ENCODE measurements around the gene CDH11. TPM values are rescaled to one million over a fixed set of nuclear protein-coding genes. Genes with fewer than 3 reads are reported as not detected.

The CDH11 gene
- total and polyA plus RNA-seq, 7 experiments from 2014 or later, result not detected

DNA sequence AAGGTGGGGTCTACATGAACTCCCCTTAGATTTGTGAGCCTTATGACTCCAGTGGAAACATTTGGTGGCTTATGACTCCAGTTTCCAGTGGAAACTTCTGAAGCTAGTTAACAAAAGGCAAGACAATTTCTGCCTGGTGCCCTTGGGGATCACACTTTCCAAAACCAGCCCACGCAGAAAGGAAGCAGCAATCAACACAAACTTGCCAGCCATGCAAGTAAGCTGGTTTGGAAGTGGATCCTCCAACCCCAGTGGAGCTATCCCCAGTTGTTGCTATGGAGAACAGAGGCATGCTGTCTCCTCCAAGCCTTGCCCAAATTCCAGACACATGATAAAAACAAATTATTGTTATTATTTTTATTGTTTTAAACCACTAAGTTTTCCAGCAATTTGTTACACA is 130.9 kb downstream of the CDH11 start:
- H3K9me3 Mint-ChIP-seq, result peaks cover 1 to 35% (median 8%) of the 10 kb centered on the region in 11 donors
- no peaks in the 10 kb centered on the region for H3K36me3 ChIP-seq (ENCODE audit: control insufficient read depth in 2 of 3, insufficient read depth in 3 of 3, low read length in 3 of 3)
- H3K27me3 ChIP-seq (ENCODE audit: control insufficient read depth in 2 of 2, insufficient read depth in 2 of 2, low read length in 2 of 2), result no peaks in the 10 kb centered on the region
- POLR2A ChIA-PET, result no interaction called here
- CTCF ChIA-PET, result no interaction called here
- H3K27me3 Mint-ChIP-seq, result no peaks in the 10 kb centered on the region
- H3K4me1 ChIP-seq (ENCODE audit: control insufficient read depth in 2 of 2, insufficient read depth in 2 of 2, low read length in 2 of 2), result no peaks in the 10 kb centered on the region
- no peaks in the 10 kb centered on the region for H3K4me1 Mint-ChIP-seq
- peaks cover 0 to 6% (median 0%) of the 10 kb centered on the region in 3 experiments for H3K9me3 ChIP-seq (ENCODE audit: control insufficient read depth in 2 of 3, low read length in 3 of 3)
- H3K27ac ChIP-seq (ENCODE audit: low read depth, low read length), result no peak overlapping the region
- intact Hi-C loops (cut with micrococcal nuclease), result no loop called here
- DNase-seq (no peak), ATAC-seq (no peak)
- H3K27ac Mint-ChIP-seq, result no peak overlapping the region
- no peak overlapping the region for H3K4me3 ChIP-seq (ENCODE audit: low read length)
- H3K4me3 Mint-ChIP-seq, result no peak overlapping the region
- H3K36me3 Mint-ChIP-seq, result no peaks in the 10 kb centered on the region

DNA sequence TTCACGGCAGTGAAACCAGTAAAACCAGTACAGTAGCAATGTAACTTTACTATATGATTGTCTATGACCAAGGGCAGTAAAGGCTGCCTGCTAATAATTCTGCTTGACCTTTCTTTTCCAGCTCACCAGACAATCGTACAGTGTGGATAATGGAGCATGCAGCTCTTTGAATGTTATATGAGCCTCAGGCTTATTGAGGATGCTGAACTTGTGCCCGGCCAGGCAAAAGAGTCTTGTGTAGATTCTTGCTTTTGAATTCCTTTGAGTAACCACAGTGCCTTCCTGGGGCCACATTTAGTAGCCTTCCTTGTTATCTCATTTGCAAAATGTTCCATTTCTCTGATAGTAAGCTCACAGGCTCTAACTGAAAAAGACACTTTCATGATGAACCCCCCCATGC is 131.8 kb downstream of the CDH11 start:
- H3K4me1 Mint-ChIP-seq, result no peaks in the 10 kb centered on the region
- H3K36me3 Mint-ChIP-seq, result no peaks in the 10 kb centered on the region
- peaks cover 0 to 30% (median 7%) of the 10 kb centered on the region in 11 donors for H3K9me3 Mint-ChIP-seq
- Histone ChIP-seq H3K36me3 (ENCODE audit: control insufficient read depth in 2 of 3, insufficient read depth in 3 of 3, low read length in 3 of 3) (no peaks in the 10 kb centered on the region), H3K4me1 (ENCODE audit: control insufficient read depth in 2 of 2, insufficient read depth in 2 of 2, low read length in 2 of 2) (no peaks in the 10 kb centered on the region), H3K27ac (ENCODE audit: low read depth, low read length) (no peak overlapping the region), H3K27me3 (ENCODE audit: control insufficient read depth in 2 of 2, insufficient read depth in 2 of 2, low read length in 2 of 2) (no peaks in the 10 kb centered on the region), H3K9me3 (ENCODE audit: control insufficient read depth in 2 of 3, low read length in 3 of 3) (peaks cover 0 to 6% (median 0%) of the 10 kb centered on the region in 3 experiments), H3K4me3 (ENCODE audit: low read length) (no peak overlapping the region)
- ChIA-PET CTCF (interaction anchor here (1.2 kb wide), 1 partner anchor 14 kb away, joined by 3 read pairs; no protein-coding TSS in a partner anchor), POLR2A (no interaction called here)
- no peak overlapping the region for H3K27ac Mint-ChIP-seq
- no peak for ATAC-seq
- no peaks in the 10 kb centered on the region for H3K27me3 Mint-ChIP-seq
- intact Hi-C loops (cut with micrococcal nuclease), result no loop called here
- H3K4me3 Mint-ChIP-seq, result no peak overlapping the region
- no peak for DNase-seq

DNA sequence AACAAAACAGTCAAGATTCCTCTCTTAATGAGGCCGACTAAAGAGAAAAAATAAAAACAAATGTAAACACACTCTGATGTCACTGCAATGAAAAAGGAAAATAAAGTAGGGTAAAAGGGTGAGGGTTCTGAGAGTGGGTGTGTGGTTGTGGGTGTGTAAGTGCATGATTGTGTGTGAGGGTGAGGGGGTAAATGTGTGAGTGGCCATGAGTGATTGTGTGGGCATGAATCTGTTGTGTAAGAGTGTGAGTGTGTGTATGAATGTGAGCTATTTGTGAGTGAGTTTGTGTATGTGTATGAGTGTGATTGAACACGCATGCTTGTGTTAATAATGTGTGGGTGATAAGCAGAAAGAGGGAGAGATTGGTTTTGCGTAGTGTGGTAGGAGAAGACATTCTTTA is 132.8 kb downstream of the CDH11 start:
- no peaks in the 10 kb centered on the region for H3K36me3 ChIP-seq (ENCODE audit: control insufficient read depth in 2 of 3, insufficient read depth in 3 of 3, low read length in 3 of 3)
- no peak for DNase-seq
- no peak overlapping the region for H3K4me3 ChIP-seq (ENCODE audit: low read length)
- no peaks in the 10 kb centered on the region for H3K27me3 ChIP-seq (ENCODE audit: control insufficient read depth in 2 of 2, insufficient read depth in 2 of 2, low read length in 2 of 2)
- no peaks in the 10 kb centered on the region for H3K27me3 Mint-ChIP-seq
- no peaks in the 10 kb centered on the region for H3K36me3 Mint-ChIP-seq
- H3K4me1 ChIP-seq (ENCODE audit: control insufficient read depth in 2 of 2, insufficient read depth in 2 of 2, low read length in 2 of 2), result no peaks in the 10 kb centered on the region
- H3K27ac ChIP-seq (ENCODE audit: low read depth, low read length), result no peak overlapping the region
- ChIA-PET CTCF (no interaction called here), POLR2A (no interaction called here)
- intact Hi-C loops (cut with micrococcal nuclease), result no loop called here
- no peaks in the 10 kb centered on the region for H3K4me1 Mint-ChIP-seq
- H3K9me3 Mint-ChIP-seq, result peaks cover 0 to 34% (median 6%) of the 10 kb centered on the region in 11 donors
- ATAC-seq, result no peak
- H3K9me3 ChIP-seq (ENCODE audit: control insufficient read depth in 2 of 3, low read length in 3 of 3), result peaks cover 0 to 6% (median 0%) of the 10 kb centered on the region in 3 experiments
- no peak overlapping the region for H3K4me3 Mint-ChIP-seq
- no peak overlapping the region for H3K27ac Mint-ChIP-seq

DNA sequence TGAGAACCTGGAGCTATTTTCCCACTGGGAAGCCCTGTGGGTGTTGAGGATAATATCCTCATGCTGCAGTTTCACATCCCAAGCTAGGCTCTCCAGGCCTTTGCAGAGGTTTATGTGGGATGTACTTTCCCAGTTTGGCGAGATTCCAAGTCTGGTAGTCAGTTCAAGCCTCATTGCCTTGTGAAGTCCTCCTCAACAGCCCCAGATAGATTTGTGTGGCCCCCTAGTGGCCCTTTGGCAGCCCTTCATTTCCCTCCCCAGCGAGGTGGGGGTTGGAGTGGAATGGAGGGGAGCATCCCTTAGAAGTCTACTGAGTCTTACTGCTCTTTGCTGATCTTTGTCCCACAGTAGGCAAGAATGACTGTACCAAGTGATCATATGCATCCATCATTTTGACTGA is 137.9 kb downstream of the CDH11 start:
- no peak overlapping the region for H3K4me3 ChIP-seq (ENCODE audit: low read length)
- DNase-seq (no peak), ATAC-seq (no peak)
- H3K9me3 ChIP-seq (ENCODE audit: control insufficient read depth in 2 of 3, low read length in 3 of 3), result no peaks in the 10 kb centered on the region
- no peaks in the 10 kb centered on the region for H3K4me1 ChIP-seq (ENCODE audit: control insufficient read depth in 2 of 2, insufficient read depth in 2 of 2, low read length in 2 of 2)
- intact Hi-C loops (cut with micrococcal nuclease), result no loop called here
- Mint-ChIP-seq H3K27me3 (no peaks in the 10 kb centered on the region), H3K4me3 (no peak overlapping the region), H3K4me1 (no peaks in the 10 kb centered on the region), H3K9me3 (peaks cover 2 to 32% (median 8%) of the 10 kb centered on the region in 11 donors), H3K36me3 (no peaks in the 10 kb centered on the region), H3K27ac (no peak overlapping the region)
- H3K27me3 ChIP-seq (ENCODE audit: control insufficient read depth in 2 of 2, insufficient read depth in 2 of 2, low read length in 2 of 2), result no peaks in the 10 kb centered on the region
- POLR2A ChIA-PET, result no interaction called here
- CTCF ChIA-PET, result no interaction called here
- no peaks in the 10 kb centered on the region for H3K36me3 ChIP-seq (ENCODE audit: control insufficient read depth in 2 of 3, insufficient read depth in 3 of 3, low read length in 3 of 3)
- H3K27ac ChIP-seq (ENCODE audit: low read depth, low read length), result no peak overlapping the region

DNA sequence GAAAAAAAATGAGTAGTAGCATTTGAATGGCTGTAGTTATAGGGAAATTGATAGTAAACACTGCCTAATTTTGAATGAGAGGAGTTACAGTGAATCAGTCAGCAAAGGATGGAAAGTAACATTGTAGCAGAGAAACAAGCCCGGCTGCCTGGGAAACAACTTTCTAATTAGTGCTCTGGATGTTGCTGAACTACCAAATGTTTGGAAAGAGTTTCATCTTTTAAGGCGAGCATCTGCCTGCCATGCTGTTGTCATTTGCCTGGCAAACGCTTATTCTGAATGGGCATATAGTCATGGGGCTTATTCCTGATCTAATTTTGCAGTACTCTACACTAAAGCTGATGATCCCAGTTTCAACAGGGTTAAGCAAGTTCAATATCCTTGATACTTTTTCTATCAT is 138.6 kb downstream of the CDH11 start:
- Mint-ChIP-seq H3K36me3 (no peaks in the 10 kb centered on the region), H3K9me3 (peaks cover 2 to 32% (median 8%) of the 10 kb centered on the region in 11 donors), H3K27ac (no peak overlapping the region), H3K4me1 (no peaks in the 10 kb centered on the region), H3K27me3 (no peaks in the 10 kb centered on the region), H3K4me3 (no peak overlapping the region)
- Histone ChIP-seq H3K36me3 (ENCODE audit: control insufficient read depth in 2 of 3, insufficient read depth in 3 of 3, low read length in 3 of 3) (no peaks in the 10 kb centered on the region), H3K4me1 (ENCODE audit: control insufficient read depth in 2 of 2, insufficient read depth in 2 of 2, low read length in 2 of 2) (no peaks in the 10 kb centered on the region), H3K27me3 (ENCODE audit: control insufficient read depth in 2 of 2, insufficient read depth in 2 of 2, low read length in 2 of 2) (no peaks in the 10 kb centered on the region), H3K4me3 (ENCODE audit: low read length) (no peak overlapping the region), H3K9me3 (ENCODE audit: control insufficient read depth in 2 of 3, low read length in 3 of 3) (no peaks in the 10 kb centered on the region), H3K27ac (ENCODE audit: low read depth, low read length) (no peak overlapping the region)
- POLR2A ChIA-PET, result no interaction called here
- CTCF ChIA-PET, result no interaction called here
- no peak for DNase-seq
- ATAC-seq, result no peak
- intact Hi-C loops (cut with micrococcal nuclease), result no loop called here

DNA sequence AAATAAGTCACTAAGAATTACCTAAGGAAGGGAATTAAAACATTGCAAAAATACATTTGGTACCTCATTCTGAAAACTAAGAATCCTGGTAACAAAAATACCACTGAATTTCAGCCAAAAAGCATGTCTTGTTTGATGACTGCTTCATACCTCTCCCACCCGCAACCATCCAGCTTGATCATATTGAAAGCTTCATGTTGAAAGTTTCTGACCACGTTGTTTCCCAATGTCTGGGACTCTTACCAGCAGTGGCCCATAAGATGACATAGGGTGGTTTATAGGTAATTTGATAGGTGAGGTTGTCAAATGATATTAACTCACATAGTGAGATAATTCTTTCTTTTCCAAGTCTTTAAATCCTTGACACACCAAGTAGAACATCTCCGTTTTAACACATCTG is 139.3 kb downstream of the CDH11 start:
- H3K27me3 ChIP-seq (ENCODE audit: control insufficient read depth in 2 of 2, insufficient read depth in 2 of 2, low read length in 2 of 2), result no peaks in the 10 kb centered on the region
- intact Hi-C loops (cut with micrococcal nuclease), result no loop called here
- Mint-ChIP-seq H3K4me3 (no peak overlapping the region), H3K36me3 (no peaks in the 10 kb centered on the region), H3K27ac (no peak overlapping the region), H3K4me1 (no peaks in the 10 kb centered on the region), H3K9me3 (peaks cover 2 to 30% (median 9%) of the 10 kb centered on the region in 11 donors), H3K27me3 (no peaks in the 10 kb centered on the region)
- ATAC-seq, result no peak
- no peak overlapping the region for H3K27ac ChIP-seq (ENCODE audit: low read depth, low read length)
- ChIA-PET POLR2A (no interaction called here), CTCF (no interaction called here)
- no peaks in the 10 kb centered on the region for H3K4me1 ChIP-seq (ENCODE audit: control insufficient read depth in 2 of 2, insufficient read depth in 2 of 2, low read length in 2 of 2)
- H3K9me3 ChIP-seq (ENCODE audit: control insufficient read depth in 2 of 3, low read length in 3 of 3), result no peaks in the 10 kb centered on the region
- no peak overlapping the region for H3K4me3 ChIP-seq (ENCODE audit: low read length)
- H3K36me3 ChIP-seq (ENCODE audit: control insufficient read depth in 2 of 3, insufficient read depth in 3 of 3, low read length in 3 of 3), result no peaks in the 10 kb centered on the region
- no peak for DNase-seq

DNA sequence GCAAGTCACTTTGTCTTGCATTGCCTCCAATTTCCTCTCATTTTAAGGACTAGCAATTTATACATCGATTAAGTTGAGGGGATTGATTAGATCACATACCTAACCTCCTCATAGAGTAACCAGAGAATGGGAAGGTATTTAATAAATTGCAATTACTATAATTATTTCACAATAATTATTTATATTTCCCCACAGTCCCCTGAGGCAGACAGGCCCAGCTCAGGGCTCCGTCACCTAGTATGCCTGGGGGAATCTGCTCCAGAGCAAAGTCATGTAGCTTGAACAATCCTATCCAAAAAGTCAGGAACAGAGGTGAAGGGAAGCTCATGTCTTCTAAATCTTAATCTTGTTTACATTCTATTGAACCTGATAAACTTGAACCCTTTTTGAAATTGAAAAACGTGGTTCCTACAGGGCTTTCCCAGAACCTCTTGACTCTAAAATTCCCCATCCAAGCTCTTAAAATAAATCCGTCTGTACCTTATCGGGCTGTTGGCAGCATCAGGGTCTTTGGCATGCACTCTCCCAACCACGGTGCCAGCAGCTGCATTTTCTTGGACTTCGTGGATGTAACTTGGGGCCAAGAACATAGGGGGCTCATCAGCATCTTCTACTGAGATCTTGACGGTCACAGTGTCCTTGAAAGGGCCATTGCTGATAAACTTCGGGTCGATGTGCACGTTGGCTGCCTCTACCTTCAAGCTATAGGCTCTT is 140.1 kb downstream of the CDH11 start:
- Mint-ChIP-seq H3K27me3 (no peaks in the 10 kb centered on the region), H3K27ac (no peak overlapping the region), H3K36me3 (no peaks in the 10 kb centered on the region), H3K9me3 (peaks cover 2 to 37% (median 9%) of the 10 kb centered on the region in 11 donors), H3K4me3 (no peak overlapping the region), H3K4me1 (no peaks in the 10 kb centered on the region)
- no peaks in the 10 kb centered on the region for H3K9me3 ChIP-seq (ENCODE audit: control insufficient read depth in 2 of 3, low read length in 3 of 3)
- ATAC-seq, result no peak
- intact Hi-C loops (cut with micrococcal nuclease), result no loop called here
- no peaks in the 10 kb centered on the region for H3K27me3 ChIP-seq (ENCODE audit: control insufficient read depth in 2 of 2, insufficient read depth in 2 of 2, low read length in 2 of 2)
- CTCF ChIA-PET, result no interaction called here
- H3K4me1 ChIP-seq (ENCODE audit: control insufficient read depth in 2 of 2, insufficient read depth in 2 of 2, low read length in 2 of 2), result no peaks in the 10 kb centered on the region
- no peak for DNase-seq
- no peaks in the 10 kb centered on the region for H3K36me3 ChIP-seq (ENCODE audit: control insufficient read depth in 2 of 3, insufficient read depth in 3 of 3, low read length in 3 of 3)
- H3K27ac ChIP-seq (ENCODE audit: low read depth, low read length), result no peak overlapping the region
- POLR2A ChIA-PET, result no interaction called here
- H3K4me3 ChIP-seq (ENCODE audit: low read length), result no peak overlapping the region
